ENCODE data around the gene MTCH1.

- TF ChIP-seq CTCF (IDR thresholded peaks at IDR 0.05 in 4 of 5, conservative IDR thresholded peaks at IDR 0.05 in 1 of 5) = no peak
- no peak for TF ChIP-seq POLR2A (IDR thresholded peaks at IDR 0.05)
Measured at GRCh38 chr6:36944650-36945049, 41.3 kb downstream of the MTCH1 start.

All from gastrocnemius medialis (tissue), 4 donors.